ENCODE data around the gene GAS2L2.

The GAS2L2 gene

GRCh38 chr17:35732806-35733136 is 20.3 kb downstream of the GAS2L2 start:
- Histone ChIP-seq H3K9me3 (ENCODE audit: control insufficient read depth, low read length) (no peaks in the 10 kb centered on the region), H3K27ac (ENCODE audit: low read length, poor library complexity, severe bottlenecking) (no peak overlapping the region), H2BK15ac (ENCODE audit: low read depth, poor library complexity, severe bottlenecking) (no peak overlapping the region), H3K79me1 (replicated peaks; ENCODE audit: low read length, poor library complexity, severe bottlenecking) (peaks cover 7% of the 10 kb centered on the region), H2BK120ac (ENCODE audit: low read depth, low read length) (no peak overlapping the region), H3K4me2 (ENCODE audit: low read length, poor library complexity, severe bottlenecking) (no peak overlapping the region), H4K91ac (ENCODE audit: low read length) (no peak overlapping the region), H3K4me3 (ENCODE audit: insufficient read depth in 1 of 2, low read depth in 1 of 2, low read length in 2 of 2) (no peak overlapping the region), H3K14ac (ENCODE audit: low read length in 2 of 2) (no peak overlapping the region), H2BK5ac (ENCODE audit: low read depth, low read length, poor library complexity, severe bottlenecking) (no peak overlapping the region), H3K36me3 (ENCODE audit: control insufficient read depth in 1 of 2, insufficient read depth in 2 of 2, low read depth in 1 of 2, low read length in 2 of 2) (peaks cover 5 to 10% of the 10 kb centered on the region in 2 experiments), H2AK5ac (ENCODE audit: low read length, severe bottlenecking) (no peak overlapping the region), H2AFZ (ENCODE audit: low read depth, low read length) (no peak overlapping the region), H3K27me3 (ENCODE audit: control insufficient read depth in 1 of 2, insufficient read depth in 1 of 2, low read length in 2 of 2) (peaks cover 0 to 44% of the 10 kb centered on the region in 2 experiments), H3K9ac (ENCODE audit: low read length) (no peak overlapping the region), H3K4me1 (ENCODE audit: control insufficient read depth, insufficient read depth, low read depth, low read length) (peaks cover 22% of the 10 kb centered on the region), H4K8ac (ENCODE audit: low read length) (no peak overlapping the region), H2BK12ac (ENCODE audit: low read length in 2 of 2) (no peak overlapping the region), H3K23ac (ENCODE audit: low read length in 2 of 2) (no peak overlapping the region), H3K18ac (ENCODE audit: low read depth in 1 of 2, low read length in 2 of 2) (no peak overlapping the region), H3K4ac (ENCODE audit: low read depth in 1 of 2, low read length in 2 of 2) (no peak overlapping the region)
- no peak for DNase-seq
- 93% methylated on average over 1 of the region's 1 CpG for WGBS

GRCh38 chr17:35731917-35732805 is 20.9 kb downstream of the GAS2L2 start:
- Histone ChIP-seq H2BK15ac (ENCODE audit: low read depth, poor library complexity, severe bottlenecking) (no peak overlapping the region), H3K18ac (ENCODE audit: low read depth in 1 of 2, low read length in 2 of 2) (peak overlapping the region in 1 of 2 experiments; percentile 85), H2AK5ac (ENCODE audit: low read length, severe bottlenecking) (no peak overlapping the region), H2BK5ac (ENCODE audit: low read depth, low read length, poor library complexity, severe bottlenecking) (no peak overlapping the region), H3K4ac (ENCODE audit: low read depth in 1 of 2, low read length in 2 of 2) (peak overlapping the region in 1 of 2 experiments; percentile 86), H3K4me2 (ENCODE audit: low read length, poor library complexity, severe bottlenecking) (peak overlapping the region; percentile 69), H3K9me3 (ENCODE audit: control insufficient read depth, low read length) (no peaks in the 10 kb centered on the region), H2BK120ac (ENCODE audit: low read depth, low read length) (peak overlapping the region; percentile 56), H2BK12ac (ENCODE audit: low read length in 2 of 2) (peak overlapping the region in 1 of 2 experiments; percentile 26), H3K27ac (ENCODE audit: low read length, poor library complexity, severe bottlenecking) (no peak overlapping the region), H3K36me3 (ENCODE audit: control insufficient read depth in 1 of 2, insufficient read depth in 2 of 2, low read depth in 1 of 2, low read length in 2 of 2) (peaks cover 10% of the 10 kb centered on the region in 2 experiments), H3K4me1 (ENCODE audit: control insufficient read depth, insufficient read depth, low read depth, low read length) (peaks cover 24% of the 10 kb centered on the region), H4K91ac (ENCODE audit: low read length) (no peak overlapping the region), H3K4me3 (ENCODE audit: insufficient read depth in 1 of 2, low read depth in 1 of 2, low read length in 2 of 2) (peak overlapping the region; percentile 62 to 70), H4K8ac (ENCODE audit: low read length) (no peak overlapping the region), H2AFZ (ENCODE audit: low read depth, low read length) (peak overlapping the region; percentile 60), H3K9ac (ENCODE audit: low read length) (no peak overlapping the region), H3K79me1 (replicated peaks; ENCODE audit: low read length, poor library complexity, severe bottlenecking) (peaks cover 7% of the 10 kb centered on the region), H3K27me3 (ENCODE audit: control insufficient read depth in 1 of 2, insufficient read depth in 1 of 2, low read length in 2 of 2) (peaks cover 0 to 42% of the 10 kb centered on the region in 2 experiments), H3K23ac (ENCODE audit: low read length in 2 of 2) (peak overlapping the region in 1 of 2 experiments; percentile 78), H3K14ac (ENCODE audit: low read length in 2 of 2) (peak overlapping the region in 1 of 2 experiments; percentile 53)
- WGBS = 8% methylated on average over 26 of the region's 47 CpGs
- peak; percentile 33 for DNase-seq

- peak; percentile 54 for DNase-seq
- Histone ChIP-seq H3K9ac (ENCODE audit: low read length) (peak within 1 kb of the TSS; percentile 58), H2BK15ac (ENCODE audit: low read depth, poor library complexity, severe bottlenecking) (peak within 1 kb of the TSS; percentile 83), H4K8ac (ENCODE audit: low read length) (peak within 1 kb of the TSS; percentile 10), H3K14ac (ENCODE audit: low read length in 2 of 2) (peak within 1 kb of the TSS in 1 of 2 experiments; percentile 86), H3K27ac (ENCODE audit: low read length, poor library complexity, severe bottlenecking) (no peak within 1 kb of the TSS), H2BK5ac (ENCODE audit: low read depth, low read length, poor library complexity, severe bottlenecking) (no peak within 1 kb of the TSS), H2AFZ (ENCODE audit: low read depth, low read length) (peak within 1 kb of the TSS; percentile 60), H4K91ac (ENCODE audit: low read length) (peak within 1 kb of the TSS; percentile 70), H3K4me1 (ENCODE audit: control insufficient read depth, insufficient read depth, low read depth, low read length) (peaks cover 30% of the 10 kb centered on the region), H3K4me3 (ENCODE audit: insufficient read depth in 1 of 2, low read depth in 1 of 2, low read length in 2 of 2) (peak within 1 kb of the TSS; percentile 69 to 70), H3K4ac (ENCODE audit: low read depth in 1 of 2, low read length in 2 of 2) (peak within 1 kb of the TSS in 1 of 2 experiments; percentile 95), H3K4me2 (ENCODE audit: low read length, poor library complexity, severe bottlenecking) (peak within 1 kb of the TSS; percentile 69), H2AK5ac (ENCODE audit: low read length, severe bottlenecking) (peak within 1 kb of the TSS; percentile 49), H2BK12ac (ENCODE audit: low read length in 2 of 2) (peak within 1 kb of the TSS; percentile 44 to 93), H3K36me3 (ENCODE audit: control insufficient read depth in 1 of 2, insufficient read depth in 2 of 2, low read depth in 1 of 2, low read length in 2 of 2) (peaks cover 10% of the 10 kb centered on the region in 2 experiments), H3K18ac (ENCODE audit: low read depth in 1 of 2, low read length in 2 of 2) (peak within 1 kb of the TSS; percentile 26 to 85), H2BK120ac (ENCODE audit: low read depth, low read length) (peak within 1 kb of the TSS; percentile 56), H3K79me1 (replicated peaks; ENCODE audit: low read length, poor library complexity, severe bottlenecking) (peaks cover 7% of the 10 kb centered on the region), H3K27me3 (ENCODE audit: control insufficient read depth in 1 of 2, insufficient read depth in 1 of 2, low read length in 2 of 2) (peaks cover 0 to 42% of the 10 kb centered on the region in 2 experiments), H3K9me3 (ENCODE audit: control insufficient read depth, low read length) (no peaks in the 10 kb centered on the region), H3K23ac (ENCODE audit: low read length in 2 of 2) (peak within 1 kb of the TSS in 1 of 2 experiments; percentile 85)
- 9% methylated on average over 22 of the region's 44 CpGs for WGBS
Observed at GRCh38 chr17:35731239-35731916, 21.7 kb downstream of the GAS2L2 start, which contains the start of gene RASL10B. RASL10B (plus strand) TSS chr17:35731639; CDS start chr17:35735185, 3,546 bp downstream.

All from mesenchymal stem cell (in vitro differentiated cells and primary cell).